ENCODE measurements around the gene TNFAIP1.

GRCh38 chr17:28285965-28286364 lies 49.6 kb upstream of the TNFAIP1 start:
- TF ChIP-seq FOXA1 (IDR thresholded peaks at IDR 0.05), result no peak
- TF ChIP-seq FOXK2 (IDR thresholded peaks at IDR 0.05), result no peak
- TF ChIP-seq LEF1 (IDR thresholded peaks at IDR 0.05; ENCODE audit: borderline replicate concordance), result no peak
- no peak for TF ChIP-seq L3MBTL2 (conservative IDR thresholded peaks at IDR 0.05)
- TF ChIP-seq BHLHE40 (IDR thresholded peaks at IDR 0.05; ENCODE audit: borderline replicate concordance), result no peak
- no peak for TF ChIP-seq TARDBP (IDR thresholded peaks at IDR 0.05)
- TF ChIP-seq SUZ12 (IDR thresholded peaks at IDR 0.05), result no peak
- TF ChIP-seq CTBP1 (IDR thresholded peaks at IDR 0.05; ENCODE audit: borderline replicate concordance), result no peak
